Right ventricle myocardium superior (tissue), 1 donor: ENCODE results near the gene TTBK1. TPM values are rescaled to one million over a fixed set of nuclear protein-coding genes. Genes with fewer than 3 reads are reported as not detected.
A peak's percentile ranks its signal among the peaks of the same experiment; 100 is the strongest.

Source experiments
- ATAC-seq: fragments of 200-7000 bp; cut with Tn5 transposase; one replicate; pipeline ENCODE4 v1.9.1; 2020; ENCODE audit warnings: mild to moderate bottlenecking; ENCODE audit not compliant: poor library complexity
- DNase-seq: peaks from one replicate; pipeline ENCODE4 v3.0.0-alpha.2; 2020
- intact Hi-C: fragments of 100-400 bp; cut with DNase I; formaldehyde crosslinking; loops from one replicate; pipeline ENCODE4 v1.11.2; 2022
- long read RNA-seq: library from polyadenylated mRNA; unstranded; transcript quantifications from one replicate; pipeline ENCODE4 v2.0.0, GENCODE V29; 2021
- total RNA-seq: library from RNA; stranded (reverse); fragmentation: NEBNext Ultra II Directional; extraction: Animal tissue kit (Norgen Biotek cat#: 25700); gene quantifications from one replicate; pipeline ENCODE4 v1.2.1, GENCODE V29; 2021
- donor health status: DM: no; HTN: yes; CAD: no; lungs with severe emphysema.

Gene TTBK1
- total RNA-seq = 0.13 TPM
- long read RNA-seq = 0 reads

DNA sequence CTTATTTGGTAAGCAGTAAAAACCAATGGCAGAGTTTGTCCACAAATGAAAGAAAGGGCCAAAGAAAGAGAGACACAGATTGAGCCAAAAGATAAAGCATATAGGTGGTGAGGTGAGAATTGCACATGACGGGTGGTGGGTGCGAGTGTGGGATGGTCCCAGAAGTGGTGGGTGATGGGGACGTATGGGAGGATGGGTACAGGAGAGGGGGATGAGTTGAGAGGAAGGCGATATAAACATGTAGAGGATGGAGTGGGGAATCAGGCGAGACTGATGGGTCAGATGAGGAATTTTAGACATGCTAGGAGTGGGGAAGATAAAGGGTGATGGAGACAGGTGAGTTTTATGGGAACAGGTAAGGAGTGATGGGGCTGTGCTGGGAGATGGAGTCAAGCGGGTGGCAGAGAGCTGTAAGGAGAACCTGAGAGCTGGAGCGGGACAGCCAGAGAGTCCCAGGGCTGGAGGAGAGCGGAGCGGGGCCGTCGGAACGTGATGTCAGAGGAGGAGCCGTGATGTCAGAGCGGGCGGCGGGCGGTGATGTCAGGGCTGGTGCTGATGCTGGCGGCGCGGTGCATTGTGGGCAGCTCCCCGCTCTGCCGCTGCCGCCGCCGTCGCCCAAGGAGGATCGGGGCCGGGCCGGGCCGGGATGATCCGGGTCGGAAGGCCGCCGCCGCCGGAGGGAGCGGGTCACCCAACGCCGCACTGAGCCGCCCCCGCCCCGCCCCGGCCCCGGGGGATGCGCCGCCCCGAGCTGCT is at the start of gene TTBK1:
TTBK1 (plus strand) TSS at position 574 of the 756 bp plus-strand sequence. CDS start 3,180 bp downstream, outside the sequence.
- intact Hi-C loops = no loop called here
- DNase-seq (no peak), ATAC-seq (no peak)

DNA sequence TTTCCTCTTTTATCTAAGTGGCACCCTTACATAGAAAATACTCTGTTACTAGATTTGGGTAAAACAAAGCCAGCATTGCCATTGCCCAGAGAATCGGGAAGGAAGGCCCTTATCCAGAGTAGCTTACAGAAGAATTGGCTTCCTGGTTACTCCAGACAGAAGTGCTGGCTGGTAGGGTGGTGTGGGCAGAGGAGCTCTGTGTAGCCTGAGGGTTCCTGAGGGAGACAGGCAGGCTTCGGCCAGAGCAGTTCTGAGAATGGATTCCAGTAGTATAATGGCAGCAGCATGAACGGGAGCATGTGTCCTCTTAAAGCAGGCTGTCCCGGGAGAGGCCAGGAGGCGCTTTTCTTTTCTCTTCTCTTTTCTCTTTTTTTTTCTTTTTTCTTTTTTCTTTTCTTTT is 49.4 kb upstream of the TTBK1 start:
- DNase-seq (no peak), ATAC-seq (no peak)
- intact Hi-C loops = no loop called here

DNA sequence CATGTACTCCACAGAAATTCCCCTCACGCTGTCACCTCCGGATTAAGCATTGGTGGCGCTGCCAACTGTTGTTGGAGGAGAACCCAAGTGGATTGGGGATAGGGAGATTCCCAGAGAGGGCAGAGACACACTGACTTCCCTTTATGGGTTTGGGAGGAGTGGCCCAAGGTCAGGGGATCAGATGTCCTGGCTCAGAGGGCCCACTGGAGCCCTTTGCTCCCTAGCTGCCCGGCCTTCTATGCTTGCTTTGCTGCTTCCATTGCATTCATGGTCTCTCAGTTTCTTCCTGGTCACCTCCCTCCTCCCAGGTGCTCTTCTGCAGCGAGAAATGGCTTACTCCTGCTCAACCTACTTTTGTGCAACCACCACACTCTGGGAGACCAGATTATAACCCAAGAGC is 46.9 kb upstream of the TTBK1 start:
- no peak for ATAC-seq
- DNase-seq = no peak
- intact Hi-C loops = no loop called here

DNA sequence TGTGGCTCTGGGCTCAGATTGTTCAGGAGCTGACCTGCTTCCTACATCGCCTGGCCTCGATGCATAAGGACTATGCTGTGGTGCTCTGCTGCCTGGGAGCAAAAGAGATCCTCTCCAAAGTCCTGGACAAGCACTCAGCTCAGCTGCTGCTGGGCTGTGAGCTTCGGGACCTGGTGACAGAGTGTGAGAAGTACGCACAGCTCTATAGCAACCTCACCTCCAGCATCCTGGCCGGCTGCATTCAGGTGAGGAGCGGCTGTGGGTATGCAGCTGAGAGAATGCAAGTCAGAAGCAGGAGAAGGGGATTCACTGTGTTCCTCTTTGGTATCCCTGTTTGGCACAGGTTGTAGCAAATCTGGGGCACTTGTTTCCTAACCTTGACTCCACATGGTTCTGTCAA is 43.4 kb upstream of the TTBK1 start:
- ATAC-seq (no peak), DNase-seq (no peak)
- intact Hi-C loops = no loop called here

DNA sequence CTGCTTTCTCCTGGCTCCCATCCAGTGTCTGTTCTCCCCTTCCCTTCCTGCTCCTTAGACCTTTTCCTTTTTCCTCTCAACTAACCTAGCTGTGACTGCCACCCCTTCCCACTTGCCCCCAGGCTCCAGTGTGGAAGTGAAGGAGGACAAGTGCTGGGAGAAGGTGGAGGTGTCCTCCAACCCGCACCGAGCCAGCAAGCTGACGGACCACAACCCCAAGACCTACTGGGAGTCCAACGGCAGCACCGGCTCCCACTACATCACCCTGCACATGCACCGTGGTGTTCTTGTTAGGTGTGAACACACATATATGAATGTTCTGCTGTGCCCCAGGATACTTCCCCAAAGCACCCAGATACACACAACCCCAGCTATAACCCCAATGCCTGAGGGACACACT is 42.7 kb upstream of the TTBK1 start:
- ATAC-seq (no peak), DNase-seq (no peak)
- intact Hi-C loops = no loop called here

- intact Hi-C loops = no loop called here
- ATAC-seq (no peak), DNase-seq (no peak)
These were observed 40.8 kb upstream of the TTBK1 start for GRCh38 chr6:43202451-43202850.

DNA sequence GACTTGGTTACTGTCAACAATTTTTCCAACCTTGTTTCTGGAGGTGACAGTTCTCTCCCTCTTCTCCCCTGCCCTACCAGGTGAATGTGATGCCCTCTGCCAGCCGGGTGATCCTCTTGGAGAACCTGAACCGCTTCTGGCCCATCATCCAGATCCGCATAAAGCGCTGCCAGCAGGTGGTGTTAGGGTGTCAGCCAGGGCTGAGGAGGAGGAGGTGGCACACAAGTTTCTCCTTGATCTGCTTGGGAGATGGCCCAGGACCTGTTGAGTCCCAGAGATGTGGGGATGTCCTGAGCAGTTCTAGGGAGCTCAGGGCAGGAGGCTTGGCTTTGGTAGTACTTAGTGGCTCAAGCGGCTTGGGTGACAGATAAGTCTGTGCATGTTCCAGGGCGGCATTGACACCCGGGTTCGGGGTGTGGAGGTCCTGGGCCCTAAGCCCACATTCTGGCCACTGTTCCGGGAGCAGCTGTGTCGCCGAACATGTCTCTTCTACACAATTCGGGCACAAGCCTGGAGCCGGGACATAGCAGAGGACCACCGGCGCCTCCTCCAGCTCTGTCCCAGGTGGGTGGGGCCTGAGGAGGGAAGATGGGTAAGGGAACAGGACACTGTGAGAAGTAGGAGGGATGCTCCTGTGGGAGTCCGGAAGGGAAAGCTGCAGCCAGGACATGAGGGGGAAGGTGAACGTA is 40.1 kb upstream of the TTBK1 start:
- DNase-seq (no peak), ATAC-seq (no peak)
- intact Hi-C loops = no loop called here

- ATAC-seq (no peak), DNase-seq (no peak)
- intact Hi-C loops = no loop called here
These were observed 39.6 kb upstream of the TTBK1 start for GRCh38 chr6:43203718-43204095.

- no peak for DNase-seq
- ATAC-seq = no peak
- intact Hi-C loops = no loop called here
These were observed 38.8 kb upstream of the TTBK1 start for GRCh38 chr6:43204271-43205105.

DNA sequence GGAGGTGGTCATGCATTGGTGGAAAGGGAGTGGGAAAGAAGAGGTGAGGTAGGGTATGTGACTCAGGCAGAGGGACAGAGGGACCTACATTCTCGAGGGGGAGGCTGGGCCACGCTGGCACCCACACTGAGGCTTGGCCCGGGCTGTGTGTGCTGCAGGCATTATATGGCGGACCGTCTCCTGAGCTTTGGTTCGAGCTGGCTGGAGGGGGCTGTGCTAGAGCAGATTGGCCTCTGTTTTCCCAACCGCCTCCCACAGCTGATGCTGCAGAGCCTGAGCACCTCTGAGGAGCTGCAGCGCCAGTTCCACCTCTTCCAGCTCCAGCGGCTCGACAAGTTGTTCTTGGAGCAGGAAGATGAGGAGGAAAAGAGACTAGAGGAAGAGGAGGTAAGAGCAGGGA is 37.4 kb upstream of the TTBK1 start:
- ATAC-seq (no peak), DNase-seq (no peak)
- intact Hi-C loops = no loop called here

- no peak for DNase-seq
- intact Hi-C loops = no loop called here
These were observed 36.0 kb upstream of the TTBK1 start for GRCh38 chr6:43207286-43207685.

GRCh38 chr6:43211955-43212354 is 31.3 kb upstream of the TTBK1 start:
- ATAC-seq (no peak), DNase-seq (no peak)
- intact Hi-C loops = no loop called here

More at GRCh38 chr6:43207286-43207685, 36.0 kb upstream of the TTBK1 start:
- ATAC-seq = no peak

GRCh38 chr6:43213431-43213830 is 29.9 kb upstream of the TTBK1 start:
- no peak for ATAC-seq
- DNase-seq = no peak

GRCh38 chr6:43215066-43215465 is 28.2 kb upstream of the TTBK1 start:
- ATAC-seq = no peak
- no peak for DNase-seq
- intact Hi-C loops = no loop called here

More at GRCh38 chr6:43213431-43213830, 29.9 kb upstream of the TTBK1 start:
- intact Hi-C loops = no loop called here

DNA sequence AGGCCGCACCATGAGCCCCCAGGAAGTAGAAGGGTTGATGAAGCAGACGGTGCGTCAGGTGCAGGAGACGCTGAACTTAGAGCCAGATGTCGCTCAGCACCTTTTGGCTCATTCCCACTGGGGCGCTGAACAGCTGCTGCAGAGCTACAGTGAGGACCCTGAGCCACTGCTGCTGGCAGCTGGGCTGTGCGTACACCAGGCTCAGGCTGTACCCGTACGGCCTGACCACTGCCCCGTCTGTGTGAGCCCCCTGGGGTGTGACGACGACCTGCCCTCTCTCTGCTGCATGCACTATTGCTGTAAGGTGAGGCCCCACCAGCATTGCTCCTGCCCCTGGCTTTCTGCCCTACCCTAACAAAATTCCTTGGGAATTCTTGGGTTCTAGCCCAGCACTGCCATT is 27.1 kb upstream of the TTBK1 start:
- no peak for DNase-seq
- ATAC-seq = no peak
- intact Hi-C loops = no loop called here

GRCh38 chr6:43217351-43217750 is 25.9 kb upstream of the TTBK1 start:
- DNase-seq (no peak), ATAC-seq (peak; percentile 49)
- intact Hi-C loops = no loop called here

- ATAC-seq = no peak
- no peak for DNase-seq
- intact Hi-C loops = no loop called here
These were observed 24.2 kb upstream of the TTBK1 start for GRCh38 chr6:43219119-43219518.

GRCh38 chr6:43219814-43220213 is 23.5 kb upstream of the TTBK1 start:
- DNase-seq = no peak
- no peak for ATAC-seq
- intact Hi-C loops = no loop called here

- intact Hi-C loops = no loop called here
- DNase-seq (no peak), ATAC-seq (no peak)
These were observed 22.8 kb upstream of the TTBK1 start for GRCh38 chr6:43220439-43220951.
